Activated naive CD4-positive, alpha-beta T cell treated with anti-CD3 and anti-CD28 coated beads for 36 hours (primary cell): Measurements from ENCODE around the gene RNFT1. TPM values are rescaled to one million over a fixed set of nuclear protein-coding genes. Genes with fewer than 3 reads are reported as not detected.

Source experiments
- CTCF ChIA-PET: fragments of 350-600 bp; sonication (Branson Sonifier 250); formaldehyde crosslinking; loops from one replicate; lab custom pipeline; 2021; ENCODE audit warnings: antibody characterized with exemption; lab: Charles Lee
- DNase-seq: peaks from one replicate; pipeline ENCODE4 v3.0.0-alpha.2; 2020
- H3K27ac Mint-ChIP-seq: one replicate; pipeline ENCODE4 v1.8.0; 2021; ENCODE audit warnings: mild to moderate bottlenecking, mixed read lengths
- H3K27me3 Mint-ChIP-seq: one replicate; pipeline ENCODE4 v1.8.0; 2021; ENCODE audit warnings: low read depth, mixed read lengths
- H3K36me3 Mint-ChIP-seq: one replicate; pipeline ENCODE4 v1.8.0; 2021; ENCODE audit warnings: low read depth, mixed read lengths
- H3K4me1 Mint-ChIP-seq: one replicate; pipeline ENCODE4 v1.8.0; 2021; ENCODE audit warnings: low read depth, mixed read lengths
- H3K4me3 Mint-ChIP-seq: one replicate; pipeline ENCODE4 v1.8.0; 2021; ENCODE audit warnings: mild to moderate bottlenecking, moderate library complexity, mixed read lengths
- H3K9me3 Mint-ChIP-seq: one replicate; pipeline ENCODE4 v1.8.0; 2021; ENCODE audit warnings: mixed read lengths
- intact Hi-C: fragments of 100-400 bp; cut with micrococcal nuclease; formaldehyde crosslinking; loops from one replicate; pipeline ENCODE4 v1.15.1; 2023
- total RNA-seq, 2 experiments: library from RNA; stranded (reverse); gene quantifications; one replicate each; pipeline ENCODE4 v1.2.3, GENCODE V29; 2021

RNFT1 gene
- total RNA-seq, 2 experiments from 2014 or later: 29.1 to 31.1 TPM

DNA sequence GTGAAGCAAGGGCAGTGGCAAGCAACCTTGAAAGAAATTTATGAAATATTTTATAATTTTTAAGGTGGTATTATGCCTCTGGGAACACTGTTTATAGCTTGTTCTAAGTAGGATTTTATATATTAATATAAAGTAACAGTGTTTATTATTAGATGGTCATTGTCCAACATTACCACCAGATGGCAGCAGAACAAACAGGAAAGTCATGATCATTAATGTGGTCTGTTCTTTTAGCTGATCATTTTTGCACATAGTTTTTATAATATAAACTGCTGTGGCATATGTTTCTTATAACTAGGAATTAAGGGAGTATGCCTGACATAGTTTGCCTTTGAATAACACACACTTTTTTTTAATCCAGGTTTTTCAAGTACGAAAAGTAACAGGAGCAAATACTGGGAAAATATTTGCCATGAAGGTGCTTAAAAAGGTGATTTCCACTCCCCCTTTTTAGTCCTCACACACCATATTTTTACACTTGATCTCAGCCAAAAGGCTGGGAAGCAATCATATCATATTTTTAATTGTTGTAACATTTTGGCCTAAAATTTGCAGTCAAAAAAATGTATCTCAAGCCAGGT, 50.2 kb downstream of the RNFT1 start:
- Mint-ChIP-seq H3K9me3 (no peaks in the 10 kb centered on the region), H3K27me3 (no peaks in the 10 kb centered on the region), H3K27ac (no peak overlapping the region), H3K4me1 (peaks cover 2% of the 10 kb centered on the region), H3K4me3 (no peak overlapping the region), H3K36me3 (peaks cover 26% of the 10 kb centered on the region)
- peak; percentile 32 for DNase-seq
- intact Hi-C loops: loop anchor here (1.0 to 5.0 kb wide), 3 partner anchors 123 to 393 kb away; no protein-coding TSS in a partner anchor
- CTCF ChIA-PET: interaction anchor here (0.6 to 2.0 kb wide), 17 partner anchors 9 to 1915 kb away, joined by 3 to 11 read pairs (median 4); partner anchors contain the start of genes RNFT1, RPS6KB1 and TUBD1

DNA sequence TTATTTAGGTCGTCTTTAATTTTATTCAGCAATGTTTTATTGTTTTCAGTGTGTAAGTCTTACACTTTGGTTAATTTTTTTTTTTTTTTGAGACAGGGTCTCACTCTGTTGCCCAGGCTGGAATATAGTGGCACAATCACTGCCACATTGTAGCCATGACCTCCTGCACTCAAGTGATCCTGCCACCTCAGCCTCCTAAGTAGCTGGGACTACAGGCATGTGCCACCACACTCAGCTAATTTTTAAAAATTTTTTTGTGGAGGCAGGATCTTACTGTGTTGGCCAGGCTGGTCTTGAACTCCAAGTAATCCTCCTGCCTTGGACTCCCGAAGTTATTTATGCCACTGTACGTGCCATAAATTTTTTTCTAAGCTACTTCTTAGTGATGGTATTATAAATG, 57.1 kb downstream of the RNFT1 start:
- Mint-ChIP-seq H3K9me3 (no peaks in the 10 kb centered on the region), H3K27me3 (no peaks in the 10 kb centered on the region), H3K27ac (no peak overlapping the region), H3K4me1 (peaks cover 24% of the 10 kb centered on the region), H3K36me3 (peaks cover 12% of the 10 kb centered on the region), H3K4me3 (no peak overlapping the region)
- DNase-seq: no peak
- intact Hi-C loops: no loop called here
- CTCF ChIA-PET: interaction anchor here (0.6 kb wide), 1 partner anchor 667 kb away, joined by 3 read pairs; no protein-coding TSS in a partner anchor

GRCh38 chr17:59903455-59903854, 61.1 kb downstream of the RNFT1 start:
- peak overlapping the region; percentile 53 for H3K27ac Mint-ChIP-seq
- no peak for DNase-seq
- H3K36me3 Mint-ChIP-seq: peaks cover 10% of the 10 kb centered on the region
- no peak overlapping the region for H3K4me3 Mint-ChIP-seq
- CTCF ChIA-PET: interaction anchor here (0.7 kb wide), 1 partner anchor 21 kb away, joined by 4 read pairs; no protein-coding TSS in a partner anchor
- intact Hi-C loops: no loop called here
- no peaks in the 10 kb centered on the region for H3K27me3 Mint-ChIP-seq
- no peaks in the 10 kb centered on the region for H3K9me3 Mint-ChIP-seq
- peaks cover 35% of the 10 kb centered on the region for H3K4me1 Mint-ChIP-seq

Other genes with a start within 250 kb of the RNFT1 start
- gene TUBD1, start 71.8 kb downstream of the RNFT1 start, total RNA-seq: 10 to 100 TPM; 15.2 to 15.4 TPM
- gene RPS6KB1, start 71.6 kb downstream of the RNFT1 start, total RNA-seq: 10 to 100 TPM; 42.1 to 48.5 TPM
- gene HEATR6, start 114.2 kb upstream of the RNFT1 start, total RNA-seq: 10 to 100 TPM; 19.3 to 22.9 TPM
- gene CA4, start 185.2 kb upstream of the RNFT1 start, total RNA-seq: not detected